Measurements from ENCODE around the gene OPTN.
"Not testable (repeated sequence)": the region's sequence is repeated elsewhere in the genome, so short reads cannot be mapped to it uniquely, and the experiment has no call there.

GRCh38 chr10:13053208-13053607, 46.8 kb upstream of the OPTN start:
- not testable (repeated sequence) for TF ChIP-seq CTCF (IDR thresholded peaks at IDR 0.05; ENCODE audit: low read length); EZH2 (IDR thresholded peaks at IDR 0.05; ENCODE audit: borderline replicate concordance, low read length)

All from OCI-LY1 (cell line).